Retina (tissue), 1 donor: ENCODE data around the gene GPR45.

Experiments
- DNase-seq: peaks from one replicate; pipeline ENCODE4 v3.0.0-alpha.2; 2016

GPR45 gene

GRCh38 chr2:105255979-105256378 is 14.4 kb downstream of the GPR45 start:
- DNase-seq: no peak

DNA sequence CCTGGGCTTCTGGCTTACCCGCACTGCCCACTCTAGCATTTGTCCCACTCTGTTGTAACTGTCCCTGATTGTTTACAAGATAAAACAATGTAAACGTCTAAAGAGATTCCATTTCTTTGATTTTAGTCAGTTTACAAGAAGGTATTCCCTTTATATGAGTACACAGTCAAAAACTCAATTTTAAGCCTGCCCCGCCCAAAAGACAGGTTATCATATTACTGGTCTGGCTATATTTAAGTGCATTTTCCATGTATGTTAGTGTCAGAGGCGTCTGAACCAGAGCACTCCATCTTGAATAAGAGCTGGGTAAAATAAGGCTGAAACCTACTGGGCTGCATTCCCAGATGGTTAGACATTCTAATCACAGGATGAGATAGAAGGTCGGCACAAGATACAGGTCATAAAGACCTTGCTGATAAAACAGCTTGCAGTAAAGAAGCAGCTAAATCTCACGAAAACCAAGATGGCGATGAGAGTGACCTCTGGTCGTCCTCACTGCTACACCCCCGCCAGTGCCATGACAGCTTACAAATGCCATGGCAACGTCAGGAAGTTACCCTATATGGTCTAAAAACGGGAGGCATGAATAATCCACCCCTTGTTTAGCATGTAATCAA is 15.0 kb downstream of the GPR45 start:
- DNase-seq: no peak

- DNase-seq: no peak
Measured at GRCh38 chr2:105257981-105258380, 16.4 kb downstream of the GPR45 start.

- DNase-seq: no peak
Measured at GRCh38 chr2:105258835-105259350, 17.4 kb downstream of the GPR45 start.

DNA sequence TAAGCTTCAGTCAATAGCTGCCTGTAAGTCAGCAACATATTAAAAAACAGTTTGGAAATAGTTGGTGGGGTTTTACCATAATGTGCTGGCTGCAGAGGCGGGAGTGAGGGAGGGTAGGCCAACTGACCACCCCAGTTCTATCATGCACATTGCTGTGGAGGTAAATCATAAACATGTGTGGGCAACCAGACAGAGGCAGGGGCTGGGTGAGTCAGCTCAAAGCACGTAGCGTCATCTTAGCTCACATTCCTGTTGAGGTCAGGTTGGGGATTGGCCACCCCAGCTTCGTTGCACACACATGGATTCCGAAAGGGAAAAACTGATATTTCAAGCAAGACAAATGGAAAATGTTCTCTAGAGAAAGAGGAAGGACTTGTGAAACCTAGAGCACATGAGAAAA is 19.5 kb downstream of the GPR45 start:
- DNase-seq: no peak

GRCh38 chr2:105262651-105263091 is 21.1 kb downstream of the GPR45 start:
- no peak for DNase-seq

GRCh38 chr2:105269426-105269825 is 27.9 kb downstream of the GPR45 start:
- DNase-seq: no peak

DNA sequence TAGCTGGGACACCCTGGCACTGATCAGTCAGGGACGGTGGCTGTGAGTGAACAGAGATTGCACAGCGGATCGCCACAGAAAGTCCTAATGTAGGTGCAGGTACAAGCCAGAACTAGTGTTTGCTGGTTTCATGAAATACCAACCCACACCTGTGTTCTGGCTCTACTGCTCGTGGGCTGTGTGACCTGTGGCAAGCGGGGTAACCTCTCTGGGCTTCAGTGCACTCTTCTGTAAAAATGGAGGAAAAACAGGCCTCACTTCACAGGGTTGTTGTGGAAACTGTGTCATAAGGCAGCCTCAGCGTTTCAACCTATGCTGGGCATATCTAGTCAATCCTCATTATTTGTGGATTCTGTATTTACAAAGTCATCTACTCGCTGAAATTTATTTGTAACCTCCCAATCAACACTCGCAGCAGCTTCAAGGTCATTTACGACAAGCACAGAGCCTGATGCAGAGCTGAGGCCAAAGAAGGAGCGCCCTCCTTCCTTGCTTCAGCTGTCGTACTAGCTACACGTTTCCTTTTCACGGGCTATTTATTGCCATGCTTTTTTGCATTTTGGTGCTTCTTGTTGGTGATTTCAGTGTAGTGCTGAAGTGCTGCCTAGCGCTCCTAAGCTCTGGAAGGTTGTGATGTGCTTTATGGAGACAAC is 30.0 kb downstream of the GPR45 start:
- no peak for DNase-seq

DNA sequence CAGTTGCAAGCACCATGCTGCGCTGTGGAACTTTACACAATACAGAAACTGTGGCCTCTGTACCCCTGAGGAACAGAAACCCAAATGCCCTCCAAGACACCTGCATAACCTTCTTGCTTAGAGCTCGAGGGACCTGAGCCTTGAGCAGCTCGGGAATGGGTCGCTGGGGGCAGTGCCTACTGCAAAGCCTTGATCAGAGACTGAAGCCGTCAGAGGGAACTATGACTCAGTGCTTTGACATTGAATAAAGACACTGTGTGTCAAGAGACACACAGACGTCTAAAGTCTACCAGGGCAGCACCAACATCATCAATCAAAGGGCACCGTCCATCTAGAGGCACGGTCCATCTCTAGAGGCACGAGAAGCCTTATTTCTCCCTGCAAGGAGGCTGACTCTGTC is 30.6 kb downstream of the GPR45 start:
- no peak for DNase-seq

DNA sequence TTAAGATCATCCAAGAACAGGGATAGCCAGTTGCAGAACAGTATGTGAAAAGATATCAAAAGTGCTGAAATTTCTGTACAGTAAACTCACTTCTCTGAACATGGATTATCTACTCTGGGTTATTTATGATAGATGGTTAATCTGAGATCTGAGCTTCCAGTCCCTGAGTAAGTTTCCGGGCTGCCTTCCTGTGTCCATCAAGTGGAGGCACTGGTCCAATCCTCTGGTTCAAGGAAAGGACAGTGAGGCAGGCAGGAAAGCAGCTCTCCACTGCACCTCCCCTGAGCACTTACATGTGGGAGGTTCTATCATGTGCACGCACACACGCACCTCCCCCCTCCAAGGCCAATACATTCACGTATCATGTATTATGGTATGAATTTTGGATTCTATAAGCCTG is 32.5 kb downstream of the GPR45 start:
- no peak for DNase-seq

GRCh38 chr2:105278654-105279053 is 37.1 kb downstream of the GPR45 start:
- DNase-seq: no peak

GRCh38 chr2:105279126-105279525 is 37.6 kb downstream of the GPR45 start:
- no peak for DNase-seq

GRCh38 chr2:105280281-105280680 is 38.7 kb downstream of the GPR45 start:
- no peak for DNase-seq

DNA sequence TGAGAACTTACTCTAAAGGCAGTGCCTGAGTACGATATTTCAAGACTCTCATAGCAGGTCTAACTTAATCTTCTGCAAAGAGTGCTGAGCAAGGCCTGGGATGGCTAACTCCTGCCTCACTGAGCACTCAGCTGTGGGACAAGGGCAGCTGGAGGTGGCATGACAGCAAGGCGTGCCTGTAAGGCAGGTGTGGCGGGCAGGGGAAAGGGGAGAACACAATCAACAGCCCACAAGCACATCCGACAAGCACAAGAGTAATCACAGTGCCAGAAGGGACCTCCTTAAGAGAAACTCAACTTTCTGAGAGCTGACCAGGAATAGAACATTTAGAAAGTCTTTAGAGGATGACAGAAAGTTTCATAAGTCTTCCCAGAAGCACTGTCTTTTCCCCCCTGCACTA is 42.0 kb downstream of the GPR45 start:
- DNase-seq: no peak

- DNase-seq: no peak
Measured at GRCh38 chr2:105287692-105288091, 46.1 kb downstream of the GPR45 start.

DNA sequence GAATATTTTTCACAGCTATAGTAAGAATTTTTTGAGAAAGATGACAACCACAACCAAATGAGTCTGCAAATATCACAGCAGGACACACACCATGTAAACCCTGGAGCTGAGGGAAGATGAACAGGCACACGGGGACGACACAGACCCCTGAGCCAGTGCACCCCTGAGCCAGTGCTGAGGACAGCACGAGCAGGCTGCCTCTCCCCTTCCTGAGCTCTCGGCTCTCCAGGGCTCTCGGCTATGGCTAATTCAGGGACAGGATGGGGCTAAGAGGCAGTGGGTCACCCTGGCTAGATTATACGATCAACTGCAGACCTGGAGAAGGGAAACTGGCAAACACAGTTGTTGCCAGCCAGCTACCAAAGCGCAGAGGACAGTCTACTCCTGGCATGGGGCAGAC is 46.6 kb downstream of the GPR45 start:
- no peak for DNase-seq

GRCh38 chr2:105290981-105291660 is 49.6 kb downstream of the GPR45 start:
- DNase-seq: no peak

GRCh38 chr2:105291981-105292380 is 50.4 kb downstream of the GPR45 start:
- no peak for DNase-seq
